Endothelial cell of umbilical vein (primary cell): ENCODE measurements around the gene ZNF587.
"Not testable (repeated sequence)": the region's sequence is repeated elsewhere in the genome, so short reads cannot be mapped to it uniquely, and the experiment has no call there.

Experiments
- EZH2 ChIP-seq: IDR thresholded peaks from 2 replicates; pipeline ENCODE4 v1.6.1; 2012; ENCODE audit warnings: borderline replicate concordance, low read depth, mild to moderate bottlenecking, moderate library complexity, low read length, inconsistent platforms; ENCODE audit not compliant: severe bottlenecking
- FOS ChIP-seq: IDR thresholded peaks from 2 replicates; pipeline ENCODE4 v1.6.1; 2011; ENCODE audit warnings: mild to moderate bottlenecking, low read length, moderate library complexity, borderline replicate concordance; ENCODE audit not compliant: insufficient read depth
- GATA2 ChIP-seq: IDR thresholded peaks from 2 replicates; pipeline ENCODE4 v1.7.0; 2011; ENCODE audit warnings: low read depth, mild to moderate bottlenecking, moderate library complexity, mixed read lengths, low read length; ENCODE audit not compliant: insufficient read length, insufficient read depth
- JUN ChIP-seq: IDR thresholded peaks from 2 replicates; pipeline ENCODE4 v1.6.1; 2011; ENCODE audit warnings: borderline replicate concordance, low read depth; ENCODE audit not compliant: insufficient read length, insufficient read depth
- MYC ChIP-seq: IDR thresholded peaks from one replicate; pipeline ENCODE4 v1.6.1; 2011; ENCODE audit warnings: mild to moderate bottlenecking, low read depth, low read length
- POLR2A ChIP-seq: IDR thresholded peaks from 2 replicates; pipeline ENCODE4 v1.6.1; 2012; ENCODE audit warnings: low read depth, mild to moderate bottlenecking, control low read depth, low read length
- POLR2AphosphoS5 ChIP-seq: IDR thresholded peaks from 2 replicates; pipeline ENCODE4 v1.6.1; 2012; ENCODE audit warnings: low read depth, mild to moderate bottlenecking, control low read depth, low read length, moderate library complexity; ENCODE audit not compliant: insufficient read depth
- TF ChIP-seq, protein P1 (sequence below), 2 donors: IDR thresholded peaks; 1 replicate in 1 of 2; 2 replicates in 1 of 2; pipeline ENCODE4 v1.5.1; 2011; ENCODE audit warnings: low read length in 2 of 2, mild to moderate bottlenecking in 2 of 2, moderate library complexity in 2 of 2, control low read depth in 1 of 2, inconsistent platforms in 1 of 2, low read depth in 1 of 2; ENCODE audit not compliant: insufficient read depth in 1 of 2; ENCODE audit errors: extremely low read depth in 1 of 2
- TF ChIP-seq, protein P2 (sequence below): IDR thresholded peaks from 2 replicates; pipeline ENCODE4 v1.6.1; 2011; ENCODE audit not compliant: insufficient read depth, insufficient read length

DNA sequence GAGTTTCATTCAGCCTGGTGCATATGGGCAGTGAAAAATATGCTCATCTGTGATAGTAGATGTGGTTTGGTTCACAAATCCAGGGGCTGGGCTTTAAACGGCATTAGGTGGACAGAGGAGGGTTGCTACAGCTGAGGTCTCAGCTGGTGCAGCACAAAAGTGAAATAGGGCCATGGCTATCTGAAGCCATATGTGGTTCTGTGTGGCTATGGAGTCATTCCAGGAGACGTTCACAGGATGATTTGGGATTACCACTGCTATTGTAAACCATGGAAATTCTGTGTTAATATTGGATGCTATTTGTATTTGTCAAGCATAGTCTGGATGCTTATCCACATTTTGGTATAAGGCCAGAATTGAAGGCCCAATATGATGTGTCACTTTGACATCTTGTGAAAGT lies 4.5 kb downstream of the ZNF587 start:
- TF ChIP-seq, protein P1, sequence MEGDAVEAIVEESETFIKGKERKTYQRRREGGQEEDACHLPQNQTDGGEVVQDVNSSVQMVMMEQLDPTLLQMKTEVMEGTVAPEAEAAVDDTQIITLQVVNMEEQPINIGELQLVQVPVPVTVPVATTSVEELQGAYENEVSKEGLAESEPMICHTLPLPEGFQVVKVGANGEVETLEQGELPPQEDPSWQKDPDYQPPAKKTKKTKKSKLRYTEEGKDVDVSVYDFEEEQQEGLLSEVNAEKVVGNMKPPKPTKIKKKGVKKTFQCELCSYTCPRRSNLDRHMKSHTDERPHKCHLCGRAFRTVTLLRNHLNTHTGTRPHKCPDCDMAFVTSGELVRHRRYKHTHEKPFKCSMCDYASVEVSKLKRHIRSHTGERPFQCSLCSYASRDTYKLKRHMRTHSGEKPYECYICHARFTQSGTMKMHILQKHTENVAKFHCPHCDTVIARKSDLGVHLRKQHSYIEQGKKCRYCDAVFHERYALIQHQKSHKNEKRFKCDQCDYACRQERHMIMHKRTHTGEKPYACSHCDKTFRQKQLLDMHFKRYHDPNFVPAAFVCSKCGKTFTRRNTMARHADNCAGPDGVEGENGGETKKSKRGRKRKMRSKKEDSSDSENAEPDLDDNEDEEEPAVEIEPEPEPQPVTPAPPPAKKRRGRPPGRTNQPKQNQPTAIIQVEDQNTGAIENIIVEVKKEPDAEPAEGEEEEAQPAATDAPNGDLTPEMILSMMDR (IDR thresholded peaks at IDR 0.05; ENCODE audit: extremely low read depth in 1 of 2, insufficient read depth in 1 of 2, low read depth in 1 of 2, low read length in 2 of 2) = not testable (repeated sequence)
- TF ChIP-seq, protein P2, sequence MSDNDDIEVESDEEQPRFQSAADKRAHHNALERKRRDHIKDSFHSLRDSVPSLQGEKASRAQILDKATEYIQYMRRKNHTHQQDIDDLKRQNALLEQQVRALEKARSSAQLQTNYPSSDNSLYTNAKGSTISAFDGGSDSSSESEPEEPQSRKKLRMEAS = not testable (repeated sequence)
- TF ChIP-seq EZH2, POLR2A, POLR2AphosphoS5, JUN, GATA2, FOS, MYC: not testable (repeated sequence)
